HG02759 (cell line): ENCODE measurements around the gene PAX5.

ENCODE experiments used
- ATAC-seq: cut with Tn5 transposase; IDR thresholded peaks from one replicate; pipeline ENCODE4 v1.9.1; 2021; ENCODE audit warnings: mild to moderate bottlenecking, moderate library complexity; ENCODE audit not compliant: unreplicated experiment

PAX5 gene

DNA sequence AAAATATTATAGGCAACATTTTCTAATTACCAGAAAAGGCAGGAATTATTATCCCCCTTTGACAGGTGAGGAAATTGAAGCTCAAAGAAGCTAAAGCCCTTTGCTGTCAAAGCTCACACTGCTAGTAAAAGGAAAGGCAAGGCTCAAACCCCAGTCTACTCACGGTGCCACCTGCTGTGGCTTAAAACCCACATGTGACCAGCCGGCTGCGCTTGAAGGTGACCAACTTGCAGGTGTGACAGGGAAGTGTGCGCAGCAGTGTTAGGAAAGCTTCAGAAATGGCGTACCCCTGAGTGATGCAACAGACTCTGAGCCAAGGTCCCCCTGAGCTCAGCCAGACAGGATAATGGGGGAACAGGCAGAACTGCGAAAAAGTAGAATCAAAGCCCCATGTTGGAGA lies 45.2 kb downstream of the PAX5 start:
- no peak for ATAC-seq

DNA sequence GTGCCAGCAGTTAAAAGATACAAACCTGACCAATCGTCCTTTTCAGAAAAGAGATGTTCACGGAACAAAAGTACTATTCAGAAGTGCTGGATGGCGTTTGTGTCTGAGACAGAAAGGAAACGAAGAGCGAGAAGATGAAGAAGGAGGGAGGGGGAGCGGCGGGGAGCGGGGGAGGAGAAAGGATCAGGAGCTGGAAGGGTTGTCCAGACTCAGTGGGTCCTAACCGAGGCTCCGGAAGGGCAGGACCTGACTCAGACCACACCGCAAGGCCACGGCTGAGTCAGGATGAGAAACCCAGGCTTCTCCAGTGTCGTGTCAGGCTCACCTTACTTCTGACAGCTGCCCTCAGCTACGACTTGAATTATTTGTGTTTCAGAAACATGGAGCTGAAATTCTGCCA lies 46.2 kb downstream of the PAX5 start:
- no peak for ATAC-seq

DNA sequence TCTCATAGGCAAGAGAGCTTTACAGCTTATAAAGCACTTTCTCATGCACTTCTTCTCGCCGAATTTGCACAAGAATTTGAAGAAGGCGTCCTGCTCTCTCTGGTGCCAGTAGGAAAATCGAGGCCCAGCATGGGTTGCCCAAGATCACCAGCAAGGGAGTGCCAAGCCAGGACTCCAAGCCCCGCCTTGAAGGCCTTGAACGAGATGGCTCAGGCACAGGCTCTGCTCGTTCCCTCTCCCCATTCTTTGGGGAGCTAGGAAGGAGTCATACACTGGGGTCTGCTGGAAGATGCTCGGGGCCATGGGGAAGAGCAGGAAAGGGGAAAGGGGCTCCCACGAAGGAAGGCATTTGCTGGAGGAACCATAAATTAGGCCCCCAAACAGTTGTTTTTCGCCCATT lies 46.7 kb downstream of the PAX5 start:
- no peak for ATAC-seq

DNA sequence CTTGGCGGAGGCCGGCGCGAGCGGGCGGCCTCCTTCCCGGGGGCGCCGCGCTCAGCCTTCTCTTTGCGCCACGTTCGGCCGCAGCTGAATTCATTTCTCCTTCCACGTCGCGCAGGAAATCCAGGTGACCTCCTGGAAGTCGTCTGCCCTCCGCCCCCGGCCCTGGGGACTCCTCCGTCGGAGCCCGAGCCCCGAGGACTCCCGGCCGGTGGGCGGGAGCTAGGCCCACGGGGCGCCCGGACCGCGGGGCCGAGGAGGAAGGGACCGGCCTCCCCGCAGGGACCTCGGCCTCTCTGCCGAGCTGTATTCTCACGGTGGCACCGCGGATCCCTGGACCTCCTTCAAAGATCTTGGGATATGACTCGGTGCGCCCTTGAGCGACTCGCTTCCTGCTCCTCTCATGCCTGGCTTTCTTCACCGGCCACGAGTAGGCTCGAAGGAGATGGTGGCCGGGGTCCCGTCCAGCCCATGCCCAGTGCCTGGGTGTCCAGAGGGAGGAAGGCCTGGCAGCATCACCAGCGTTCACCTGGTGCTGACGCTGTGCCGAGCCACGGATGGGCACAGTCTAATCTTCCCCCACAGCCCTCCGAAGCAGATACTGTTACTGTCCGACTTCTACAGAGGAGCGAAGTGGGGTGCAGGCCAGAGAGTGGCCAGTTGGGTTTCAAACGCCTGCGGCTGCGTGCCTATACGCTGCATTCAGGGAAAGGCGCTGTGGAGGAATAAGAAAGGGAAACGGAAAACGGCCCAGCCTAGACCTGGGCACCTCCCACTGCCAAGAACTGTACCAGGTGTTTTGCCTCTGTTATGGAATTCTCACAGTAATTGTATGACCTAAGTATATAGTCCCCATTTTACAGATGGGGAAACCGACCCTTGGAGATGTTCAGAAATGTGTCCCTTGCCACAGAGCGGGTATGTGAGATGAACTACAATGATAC lies 47.3 kb downstream of the PAX5 start:
- no peak for ATAC-seq

DNA sequence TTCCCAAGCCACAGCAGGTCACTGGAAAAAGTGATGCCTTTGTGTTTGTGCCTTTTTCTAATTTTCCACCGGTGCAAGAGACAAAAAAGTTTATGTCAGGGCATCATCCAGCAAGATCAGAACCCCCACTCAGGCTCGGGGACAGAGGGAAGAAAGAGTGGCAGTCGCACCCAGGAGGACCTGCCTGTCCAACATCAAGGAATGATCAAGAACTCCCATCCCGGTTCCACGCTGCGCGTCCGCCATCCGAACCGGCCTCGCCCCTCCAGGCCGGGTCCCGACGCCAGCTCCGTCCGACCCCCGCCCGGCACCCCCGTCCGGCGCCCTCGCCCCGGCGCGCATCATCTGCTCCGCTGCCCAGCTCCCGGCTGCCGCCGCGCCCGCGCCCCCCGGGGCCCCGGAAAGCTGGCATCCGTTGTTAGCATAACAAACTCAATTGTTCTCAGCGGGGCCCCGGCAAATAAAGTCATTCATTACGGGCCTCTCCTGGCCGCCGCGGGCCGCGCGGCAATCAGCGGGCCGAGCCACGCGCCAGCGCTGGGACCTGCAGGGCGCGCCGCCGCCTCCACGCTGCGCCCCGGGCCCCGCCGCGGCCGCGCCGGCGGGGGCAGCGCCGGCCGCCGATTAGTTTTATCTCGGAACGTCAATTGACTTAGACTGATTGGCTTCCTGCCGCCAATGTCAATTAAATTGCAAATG lies 48.1 kb downstream of the PAX5 start:
- no peak for ATAC-seq

DNA sequence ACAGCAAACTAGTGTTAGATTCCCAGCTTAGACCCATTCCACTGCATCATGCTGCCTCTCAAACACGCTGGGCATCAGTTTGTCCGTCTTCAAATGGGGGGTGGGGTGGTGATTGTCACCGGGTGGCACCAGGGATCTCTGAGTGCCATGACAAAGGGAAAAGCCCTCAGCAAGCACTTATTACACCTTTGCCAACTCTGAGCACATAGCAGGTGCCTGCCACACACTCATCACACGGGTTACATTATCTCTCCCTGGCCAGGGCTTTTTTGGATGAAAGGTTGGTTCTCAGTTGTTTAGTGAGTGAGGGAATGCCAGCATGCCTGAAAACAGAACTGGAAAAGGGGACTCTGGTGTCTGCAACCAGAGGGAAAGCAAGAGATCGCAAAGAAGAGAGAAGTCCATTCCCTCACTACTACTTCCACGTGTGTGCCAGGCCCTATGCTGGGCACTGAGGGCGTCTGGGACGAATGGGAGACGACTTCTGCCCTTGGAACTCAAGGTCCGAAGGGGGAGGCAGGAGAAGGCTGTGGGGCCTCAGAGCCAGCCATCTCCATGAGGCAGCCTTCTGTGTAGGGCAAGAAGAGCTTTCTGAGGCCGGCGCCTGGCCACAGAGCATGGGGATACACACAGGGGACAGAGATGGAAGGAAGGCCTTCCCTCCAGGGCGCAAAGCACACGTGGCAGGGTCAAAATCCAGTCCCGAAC lies 48.9 kb downstream of the PAX5 start:
- ATAC-seq = no peak

DNA sequence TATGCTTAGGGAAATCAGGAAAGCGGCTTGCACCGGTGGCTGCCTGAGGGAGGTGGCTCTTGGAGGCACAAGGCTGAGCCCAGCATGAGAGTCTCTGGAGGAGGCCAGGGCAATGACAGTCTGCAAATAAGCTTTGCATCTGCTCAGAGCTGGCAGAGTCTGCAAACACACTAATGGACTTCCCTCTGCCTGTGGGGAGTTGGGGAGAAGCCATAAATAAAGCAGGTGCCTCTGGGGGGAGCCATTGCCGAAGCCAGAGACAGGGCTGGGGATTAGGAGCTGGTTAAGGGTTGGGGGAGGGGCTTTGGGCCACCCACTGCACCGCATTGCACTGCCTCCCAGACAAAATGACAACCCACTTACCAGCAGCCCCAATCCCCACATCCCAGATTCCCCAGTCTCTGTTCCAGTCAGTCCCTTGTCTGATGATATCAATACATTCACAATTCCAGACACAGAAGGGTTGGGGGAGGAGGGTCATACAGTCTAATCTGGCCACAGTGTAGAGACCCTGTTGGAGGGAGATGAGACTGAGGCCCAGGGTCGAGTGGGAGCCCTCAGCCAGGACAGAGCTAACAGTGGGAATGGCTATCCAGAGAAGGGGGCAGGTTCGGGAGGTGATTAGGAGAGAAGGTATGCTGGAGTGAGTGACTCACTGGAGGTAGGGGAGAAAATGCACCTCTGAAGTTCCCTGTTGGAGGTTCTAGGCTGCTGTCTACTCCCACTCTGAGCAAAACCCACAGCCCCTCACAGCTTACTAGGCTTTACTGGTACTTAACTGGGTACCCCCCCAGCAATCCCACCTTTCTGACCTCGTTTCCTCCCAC lies 53.7 kb downstream of the PAX5 start:
- no peak for ATAC-seq

DNA sequence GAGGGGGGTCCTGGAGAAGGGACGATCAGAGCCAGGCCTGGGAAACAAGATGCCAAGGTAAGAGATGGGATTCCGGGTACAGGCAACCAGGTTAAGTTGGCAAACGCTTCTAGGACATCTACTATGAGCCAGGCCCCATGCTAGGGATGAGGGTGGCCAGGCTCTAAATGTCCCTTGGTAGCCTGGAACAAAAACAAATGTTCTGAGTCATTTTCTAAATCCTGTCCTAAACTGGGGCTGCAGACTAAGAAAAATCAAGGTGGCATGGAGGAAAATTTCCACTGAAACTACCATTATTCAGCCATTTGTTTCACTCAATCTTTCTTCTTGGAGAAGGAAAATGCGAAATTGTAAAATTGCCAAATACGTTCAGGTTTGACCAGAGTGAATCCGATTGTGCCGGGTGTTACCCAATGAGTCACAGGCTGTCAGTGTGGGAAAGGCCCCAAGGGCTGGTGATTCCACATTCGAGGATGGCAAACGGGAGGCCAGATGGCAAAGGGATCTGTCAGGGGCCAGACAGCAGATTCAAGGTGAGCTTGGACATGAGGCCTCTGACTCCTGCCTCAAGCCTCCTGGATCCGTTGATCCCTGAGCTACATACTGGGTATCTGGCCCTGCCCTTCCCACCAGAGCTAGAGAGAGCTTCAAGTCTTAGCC lies 57.6 kb downstream of the PAX5 start:
- no peak for ATAC-seq

DNA sequence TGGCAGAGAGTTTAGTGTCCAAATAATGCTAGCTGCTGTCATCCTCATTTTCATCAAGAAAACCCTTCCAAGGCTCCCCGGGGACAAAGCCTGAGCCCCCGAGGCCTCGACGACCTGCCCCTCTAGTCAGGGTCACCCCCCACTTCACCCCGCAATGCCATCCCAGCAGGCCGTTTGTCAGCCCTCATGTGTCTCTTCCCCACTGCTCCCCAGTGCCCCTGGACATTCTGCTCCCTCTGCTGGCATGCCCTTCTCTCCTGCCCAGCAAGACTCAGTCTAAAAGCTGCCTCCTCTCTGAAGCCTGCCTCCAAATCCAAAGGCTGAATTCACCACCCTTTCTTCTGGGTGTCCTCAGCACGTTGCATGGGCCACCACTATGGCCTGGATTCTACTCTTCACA lies 59.3 kb downstream of the PAX5 start:
- ATAC-seq = no peak

DNA sequence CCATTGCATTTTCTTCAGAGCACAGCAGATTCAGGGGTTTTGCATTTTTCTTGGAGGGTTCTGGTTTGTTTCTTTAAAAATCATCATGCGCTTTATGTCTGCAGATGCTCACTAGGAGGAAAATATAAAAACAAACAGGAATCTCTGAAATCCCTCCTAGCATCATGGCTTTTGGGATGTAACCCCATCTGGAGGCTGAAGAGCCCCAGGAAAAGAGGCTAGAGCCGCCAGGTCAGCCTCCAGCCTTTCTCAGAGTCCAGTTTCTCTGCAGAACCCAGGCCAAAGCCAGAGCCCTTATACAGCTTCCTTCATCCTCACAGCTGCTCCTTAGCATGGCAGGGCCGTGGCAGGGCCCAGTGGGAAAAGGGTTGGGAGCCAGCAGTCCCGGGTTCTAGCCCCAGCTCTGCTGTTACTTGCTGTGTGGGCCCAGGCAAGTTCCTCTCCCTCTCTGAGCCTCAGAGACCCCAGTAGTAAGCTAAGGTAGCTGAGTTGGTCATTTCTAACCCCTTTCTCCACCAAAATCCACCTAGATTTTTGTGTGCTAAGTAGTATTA lies 62.1 kb downstream of the PAX5 start:
- no peak for ATAC-seq

DNA sequence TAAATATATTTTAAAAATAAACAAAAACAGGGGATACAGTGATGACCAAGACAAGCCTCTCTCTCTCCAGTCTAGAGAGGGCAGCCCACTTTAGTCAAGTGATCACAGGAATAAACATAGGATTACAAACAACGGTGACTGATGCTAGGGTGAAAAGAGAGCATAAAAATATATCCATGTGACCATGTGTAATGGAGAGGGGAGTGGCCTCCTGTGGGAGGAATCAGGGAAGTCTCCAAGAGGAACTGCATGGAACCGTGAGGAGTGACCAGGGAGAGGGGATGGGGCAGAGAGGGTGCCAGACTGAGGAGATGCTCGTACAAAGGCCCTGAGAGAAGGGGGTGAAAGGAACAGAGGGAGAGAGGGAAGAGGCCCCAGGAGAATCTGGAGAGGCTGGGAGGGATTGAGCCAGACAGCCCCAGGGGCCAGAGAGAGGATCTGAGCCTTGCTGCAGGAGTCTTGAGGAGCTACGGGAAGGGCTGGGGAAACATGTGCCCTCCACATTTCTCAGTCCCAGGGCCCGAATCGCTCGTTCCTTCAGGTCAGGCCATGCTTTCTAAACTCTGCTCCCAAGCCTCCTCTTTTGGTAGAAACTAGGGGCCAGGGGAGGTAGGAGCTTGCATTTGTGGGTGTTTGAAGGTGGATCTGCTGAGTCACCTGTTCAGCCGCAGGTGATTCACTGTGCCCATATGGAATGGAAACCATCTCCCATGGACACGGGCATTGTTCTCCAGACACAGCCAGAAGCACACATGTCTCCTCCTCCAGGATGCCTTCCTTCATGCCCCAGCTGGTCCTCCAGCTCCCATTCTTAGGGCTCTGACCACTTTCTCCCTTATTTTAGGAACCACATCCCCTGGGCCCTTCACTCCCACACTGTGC lies 63.8 kb downstream of the PAX5 start:
- ATAC-seq = no peak

DNA sequence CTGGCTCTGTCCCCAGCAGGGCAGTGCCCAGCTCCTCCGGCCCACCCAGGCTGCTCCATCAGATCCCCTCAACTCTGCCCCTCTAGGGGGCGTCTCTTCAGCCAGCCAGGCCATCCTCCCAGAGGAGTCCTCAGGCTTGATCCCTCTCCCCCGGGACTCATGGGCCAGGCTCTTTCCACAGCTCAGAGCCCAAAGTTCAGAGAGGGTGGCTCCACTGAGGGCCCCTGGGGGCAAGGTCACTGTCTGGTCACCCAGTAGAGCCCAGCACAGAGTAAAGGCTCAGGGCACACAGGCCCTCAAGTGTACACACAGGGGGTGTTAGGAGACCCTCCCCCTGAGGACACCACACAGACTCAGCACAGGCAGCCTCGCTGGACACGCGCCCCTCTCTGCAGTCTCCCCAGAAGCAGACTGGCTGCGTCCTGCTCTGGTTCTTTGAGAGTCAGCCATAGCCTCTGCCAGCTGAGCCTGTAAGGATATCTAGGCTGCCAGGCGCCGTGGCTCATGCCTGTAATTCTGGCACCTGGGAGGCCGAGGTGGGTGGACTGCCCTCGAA lies 64.8 kb downstream of the PAX5 start:
- no peak for ATAC-seq

DNA sequence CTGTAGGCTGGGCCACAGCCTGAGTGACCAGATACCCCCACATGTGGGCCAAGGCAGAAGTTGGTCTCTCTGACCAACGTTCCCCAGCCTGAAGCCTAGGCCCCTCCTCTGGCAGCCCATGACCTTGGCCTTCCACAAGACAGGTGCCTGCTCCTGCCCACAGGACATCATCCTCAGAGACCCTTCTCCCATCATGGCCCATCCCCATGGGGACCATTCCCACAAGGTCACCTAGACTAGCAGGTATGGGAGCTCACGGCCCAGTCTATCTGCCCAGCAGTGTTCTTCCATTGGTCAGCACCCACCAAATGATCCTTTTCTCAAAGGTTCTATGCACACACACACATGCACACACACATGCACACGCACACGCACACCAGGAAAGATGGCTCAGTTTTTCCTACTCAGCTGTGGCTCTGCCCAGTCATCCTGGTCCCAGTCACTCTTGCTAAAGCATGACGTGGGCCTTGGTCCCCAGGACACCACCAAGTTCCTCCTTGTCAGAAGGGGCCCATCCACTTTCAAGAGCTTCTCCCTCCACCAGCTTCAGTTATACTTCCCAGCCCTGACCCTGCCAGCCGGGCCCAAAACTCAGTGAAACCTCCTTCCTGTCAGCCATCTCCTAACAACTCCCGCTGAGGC lies 65.4 kb downstream of the PAX5 start:
- no peak for ATAC-seq

DNA sequence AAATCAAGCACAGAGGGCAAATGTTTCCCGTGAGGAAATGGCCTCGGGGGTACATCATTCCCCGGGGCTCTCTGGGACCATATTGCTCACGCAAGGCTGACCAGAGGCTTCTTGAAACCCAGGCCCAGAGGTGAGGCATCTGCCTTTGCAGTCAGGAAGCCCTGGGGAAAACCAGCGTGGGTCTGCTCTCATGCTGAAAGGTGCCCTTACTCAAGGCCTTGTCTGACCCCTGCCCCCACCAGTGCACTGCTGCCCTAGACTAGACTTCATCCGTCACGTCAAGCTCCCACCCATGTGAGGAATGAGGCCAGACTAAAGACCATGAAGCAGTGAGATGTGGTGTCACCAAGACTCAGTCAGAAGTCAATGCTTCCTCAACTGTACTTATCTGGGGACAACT lies 66.1 kb downstream of the PAX5 start:
- ATAC-seq = no peak

DNA sequence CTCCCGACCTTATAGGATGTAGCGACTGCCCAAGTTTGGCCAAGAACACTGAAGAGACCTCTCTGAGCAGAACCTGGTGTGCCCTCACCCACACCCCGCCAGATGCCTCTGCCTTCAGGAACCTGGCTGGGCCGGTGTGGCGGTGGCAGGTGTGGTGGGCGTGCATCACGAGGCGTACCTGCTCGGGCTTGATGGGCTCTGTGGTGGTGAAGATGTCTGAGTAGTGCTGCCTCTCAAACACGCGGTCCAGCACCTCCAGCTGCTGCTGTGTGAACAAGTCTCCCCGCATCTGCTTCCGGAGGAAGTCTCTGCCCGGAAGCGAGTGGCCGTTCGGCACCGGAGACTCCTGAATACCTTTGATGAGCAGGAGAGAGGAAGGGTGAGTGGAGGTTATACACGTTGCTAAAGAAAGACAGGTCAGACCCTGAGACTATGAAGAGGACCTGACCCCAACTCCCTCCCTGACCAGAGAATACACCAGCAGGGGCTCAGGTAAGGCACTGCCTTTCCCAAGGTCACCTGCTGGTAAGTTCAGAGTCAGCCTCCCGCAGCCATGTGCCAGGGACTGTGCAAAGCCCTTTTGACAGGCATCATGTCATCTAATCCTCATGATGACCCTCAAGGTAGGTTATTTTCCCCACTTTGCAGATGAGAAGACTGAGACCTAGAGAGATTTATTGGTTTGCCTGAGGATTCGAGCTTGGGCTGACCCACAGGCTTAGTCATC lies 67.5 kb downstream of the PAX5 start:
- ATAC-seq = no peak

DNA sequence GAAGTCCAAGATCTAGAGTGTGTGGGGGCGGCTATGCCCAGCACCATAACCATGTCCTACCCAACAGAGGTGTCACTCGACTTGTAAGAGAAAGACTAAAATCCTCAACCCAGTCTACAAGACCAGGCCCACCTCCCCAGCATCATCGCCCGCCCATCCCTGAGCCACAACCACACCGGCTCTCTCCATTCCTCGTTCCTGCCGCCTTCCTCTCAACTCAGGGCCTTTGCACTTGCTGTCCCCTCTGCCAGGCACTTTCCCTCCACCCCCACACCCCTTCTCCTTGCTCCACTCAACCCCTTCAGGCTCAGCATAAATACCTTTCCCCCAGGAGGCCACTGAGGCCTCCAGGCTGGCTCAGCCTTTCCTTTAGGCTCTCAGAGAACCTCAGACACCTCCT lies 69.3 kb downstream of the PAX5 start:
- ATAC-seq = no peak

DNA sequence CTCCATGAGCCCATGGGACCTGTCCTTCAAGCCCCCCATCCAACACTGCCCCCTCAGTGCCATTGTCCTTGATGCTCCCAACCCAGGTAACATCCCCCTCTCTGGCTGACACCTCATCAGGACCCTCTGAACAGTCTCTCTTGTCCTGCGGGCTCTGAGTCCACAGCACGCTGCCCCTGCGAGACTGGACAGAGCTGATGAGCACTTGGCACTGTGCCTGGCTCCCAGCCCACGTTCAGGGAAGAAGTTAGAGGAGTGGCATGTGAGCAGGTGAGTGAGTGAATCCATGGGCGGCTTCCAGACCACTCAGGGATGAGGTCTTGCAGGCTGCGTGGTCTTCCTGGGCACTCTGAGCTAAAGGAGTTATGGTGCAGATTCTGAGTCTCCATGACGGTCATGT lies 70.7 kb downstream of the PAX5 start:
- no peak for ATAC-seq

DNA sequence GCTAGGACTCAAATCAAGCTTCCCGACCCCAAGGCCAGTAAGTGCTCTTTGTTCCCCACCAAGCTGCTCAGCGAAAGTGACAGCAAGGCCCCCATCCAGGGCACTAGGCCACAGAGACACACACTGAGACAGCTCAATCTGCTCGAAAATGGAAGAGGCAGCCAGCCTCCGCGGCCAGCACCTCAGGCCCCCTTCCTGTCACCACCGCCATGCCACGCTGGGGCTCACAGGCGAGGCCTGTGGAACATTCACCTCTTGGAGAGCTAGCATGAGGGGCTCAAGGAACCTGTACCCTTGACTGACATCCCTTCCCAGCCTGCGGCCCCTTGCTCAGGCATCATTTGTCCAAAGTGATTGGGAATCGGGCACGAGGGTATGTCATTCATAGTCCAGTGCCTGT lies 71.4 kb downstream of the PAX5 start:
- no peak for ATAC-seq
